ENCODE data around the gene ADGRV1. TPM values are rescaled to one million over a fixed set of nuclear protein-coding genes. Genes with fewer than 3 reads are reported as not detected.

Gene ADGRV1
- total and polyA plus RNA-seq, 12 donors, result 0.03 to 1.4 (median 0.44) TPM; not detected in 6

GRCh38 chr5:91095786-91096385, 537.3 kb downstream of the ADGRV1 start:
- Histone ChIP-seq H3K36me3 (no peaks in the 10 kb centered on the region), H3K4me1 (peaks cover 0 to 10% (median 0%) of the 10 kb centered on the region in 9 donors), H3K9me3 (no peaks in the 10 kb centered on the region), H3K27ac (no peak overlapping the region), H3K4me3 (no peak overlapping the region), H3K27me3 (no peaks in the 10 kb centered on the region)
- no peak for DNase-seq
- intact Hi-C loops (cut with DNase I), result loop anchor here in 7 of 10 donors (5.0 to 10.0 kb wide), 4 partner anchors 161 to 231 kb away; no protein-coding TSS in a partner anchor
- TF ChIP-seq CTCF (IDR thresholded peaks at IDR 0.05), result no peak
- no peak for ATAC-seq
- 79% methylated on average over 6 of the region's 6 CpGs for WGBS, 2 donors

- H3K36me3 ChIP-seq, result no peaks in the 10 kb centered on the region
Measured at GRCh38 chr5:91098541-91098940, 539.9 kb downstream of the ADGRV1 start.

GRCh38 chr5:91101600-91102379, 543.2 kb downstream of the ADGRV1 start:
- intact Hi-C loops (cut with DNase I), result loop anchor here (1.0 to 10.0 kb wide), 16 partner anchors 79 to 286 kb away; partner anchors contain the start of gene ARRDC3 (in 1 of the 10)
- ATAC-seq, result peak; percentile 91 to 97 (median 96)
- TF ChIP-seq CTCF (IDR thresholded peaks at IDR 0.05), result peak; percentile 71 to 87 (median 84)

More at GRCh38 chr5:91098541-91098940, 539.9 kb downstream of the ADGRV1 start:
- DNase-seq (no peak), ATAC-seq (peak in 4 of 8 donors; percentile 45 to 88 (median 72))
- Histone ChIP-seq H3K4me1 (peaks cover 0 to 25% (median 4%) of the 10 kb centered on the region in 9 donors), H3K9me3 (no peaks in the 10 kb centered on the region), H3K27ac (peak overlapping the region in 1 of 10 donors; percentile 22), H3K27me3 (no peaks in the 10 kb centered on the region), H3K4me3 (no peak overlapping the region)
- intact Hi-C loops (cut with DNase I), result loop anchor here in 7 of 10 donors (5.0 to 10.0 kb wide), 4 partner anchors 164 to 234 kb away; no protein-coding TSS in a partner anchor
- 35 to 48% methylated on average over 3 of the region's 3 CpGs for WGBS, 2 donors
- no peak for TF ChIP-seq CTCF (IDR thresholded peaks at IDR 0.05)

GRCh38 chr5:91103353-91104061, 544.9 kb downstream of the ADGRV1 start:
- peaks cover 0 to 8% (median 0%) of the 10 kb centered on the region in 11 donors for H3K9me3 ChIP-seq
- DNase-seq, result no peak
- H3K36me3 ChIP-seq, result no peaks in the 10 kb centered on the region
- H3K4me3 ChIP-seq, result no peak overlapping the region
- TF ChIP-seq CTCF (IDR thresholded peaks at IDR 0.05), result no peak
- WGBS, 2 donors, result 84 to 86% methylated on average over 6 of the region's 6 CpGs
- no peaks in the 10 kb centered on the region for H3K27me3 ChIP-seq
- H3K27ac ChIP-seq, result peak overlapping the region in 2 of 10 donors; percentile 38 to 66
- peak in 1 of 8 donors; percentile 24 for ATAC-seq
- peaks cover 0 to 31% (median 4%) of the 10 kb centered on the region in 9 donors for H3K4me1 ChIP-seq
- intact Hi-C loops (cut with DNase I), result loop anchor here (2.0 to 10.0 kb wide), 14 partner anchors 77 to 284 kb away; partner anchors contain the start of gene ARRDC3 (in 1 of the 10)

More at GRCh38 chr5:91101600-91102379, 543.2 kb downstream of the ADGRV1 start:
- Histone ChIP-seq H3K27me3 (no peaks in the 10 kb centered on the region), H3K27ac (peak overlapping the region in 3 of 10 donors; percentile 9 to 26 (median 11)), H3K4me3 (no peak overlapping the region), H3K9me3 (peaks cover 0 to 8% (median 0%) of the 10 kb centered on the region in 11 donors), H3K4me1 (peaks cover 0 to 31% (median 4%) of the 10 kb centered on the region in 9 donors), H3K36me3 (no peaks in the 10 kb centered on the region)
- peak; percentile 47 to 86 for DNase-seq
- WGBS, 2 donors, result 45 to 53% methylated on average over 8 of the region's 8 CpGs

Data from heart right ventricle (tissue), 16 donors.